Measurements from ENCODE around the gene SH3PXD2A. TPM values are rescaled to one million over a fixed set of nuclear protein-coding genes. Genes with fewer than 3 reads are reported as not detected.

The SH3PXD2A gene
- total and polyA plus RNA-seq, 9 of the 15 experiments (the other 6 are each of a cell fraction or from before 2014, with no cell fraction given): 0.41 to 9.3 (median 2.5) TPM

- no peak for FAIRE-seq
- in situ Hi-C loops (cut with MboI): no loop called here
- CTCF ChIA-PET (ENCODE audit: low intra/inter-chr PET ratio): no interaction called here
- H3K9me3 ChIP-seq (replicated peaks; ENCODE audit: control insufficient read depth, insufficient read depth, low read depth, low read length): no peaks in the 10 kb centered on the region
- peaks cover 35% of the 10 kb centered on the region; the same call in 2 of the 3 replicates for H3K36me3 ChIP-seq (ENCODE audit: control insufficient read depth, insufficient read depth, low read length)
- intact Hi-C loops (cut with micrococcal nuclease): no loop called here
- DNase-seq (ENCODE audit: extremely low read depth in 1 of 4, low spot score in 3 of 4): no peak
- no peak overlapping the region for H2AFZ ChIP-seq (ENCODE audit: low read depth, low read length)
- peaks cover 28 to 38% of the 10 kb centered on the region in 2 experiments for H3K4me1 ChIP-seq (replicated peaks in 1 of 2; ENCODE audit: control insufficient read depth in 2 of 2, insufficient read depth in 2 of 2, low read length in 2 of 2)
- no peaks in the 10 kb centered on the region for H3K27me3 ChIP-seq (ENCODE audit: control insufficient read depth in 2 of 2, insufficient read depth in 2 of 2, low read length in 2 of 2)
- BruUV-seq (replicated peaks): no TSS peak
- POLR2A ChIA-PET: interaction anchor here (0.6 to 2.6 kb wide), 4 partner anchors 9 to 45 kb away, joined by 3 to 7 read pairs (median 4); no protein-coding TSS in a partner anchor
- no peak overlapping the region for H3K4me3 ChIP-seq
- H3K27ac ChIP-seq (ENCODE audit: extremely low read depth, low read depth, low read length): no peak overlapping the region
- WGBS (ENCODE audit: insufficient coverage, low coverage, missing lambda C conversion rate): 58% methylated on average over 5 of the region's 9 CpGs
- TF ChIP-seq XRCC3 (IDR thresholded peaks at IDR 0.05) (no peak), ATF1 (CRISPR knock-in tag; IDR thresholded peaks at IDR 0.05) (no peak), ATF1 (tag; IDR thresholded peaks at IDR 0.05) (no peak), RBM14 (IDR thresholded peaks at IDR 0.05; ENCODE audit: borderline replicate concordance, insufficient read depth, low read depth, low read length) (no peak), ZNF395 (CRISPR knock-in tag; IDR thresholded peaks at IDR 0.05) (no peak)
- no peaks in the 10 kb centered on the region for H3K79me2 ChIP-seq (ENCODE audit: control insufficient read depth, insufficient read depth, low read length)
- no peaks in the 10 kb centered on the region for H4K20me1 ChIP-seq (replicated peaks; ENCODE audit: control insufficient read depth, insufficient read depth, low read length)
- no peaks in the 10 kb centered on the region for H3K9me1 ChIP-seq (ENCODE audit: control insufficient read depth, insufficient read depth, low read length)
- H3K4me2 ChIP-seq (ENCODE audit: insufficient read depth, low read length): no peak overlapping the region
- no peak for ATAC-seq
- H3K9ac ChIP-seq (ENCODE audit: insufficient read depth in 1 of 2, low read depth in 2 of 2, low read length in 2 of 2): no peak overlapping the region; a peak in 1 of 4 replicates
Measured at GRCh38 chr10:103610921-103611511, 244.4 kb downstream of the SH3PXD2A start.

Measured in K562 (cell line).